COLO829 (cell line): ENCODE results near the gene STEAP3.

Source experiments
- DNase-seq: peaks from one replicate; pipeline ENCODE4 v3.0.0; 2012; ENCODE audit warnings: low spot score

Gene STEAP3

GRCh38 chr2:119223521-119224390 lies at the start of gene STEAP3:
Gene STEAP3 (plus strand): TSS chr2:119223834. CDS start chr2:119231013, 7,179 bp downstream.
- DNase-seq, result peak; percentile 65

GRCh38 chr2:119174216-119174992 lies 49.2 kb upstream of the STEAP3 start:
- peak; percentile 36 for DNase-seq

GRCh38 chr2:119174993-119175347 lies 48.7 kb upstream of the STEAP3 start:
- DNase-seq, result no peak

- DNase-seq, result no peak
Measured at GRCh38 chr2:119175517-119175916, 48.1 kb upstream of the STEAP3 start.

- no peak for DNase-seq
Measured at GRCh38 chr2:119177171-119177837, 46.3 kb upstream of the STEAP3 start.

- no peak for DNase-seq
Measured at GRCh38 chr2:119177838-119178190, 45.8 kb upstream of the STEAP3 start.

- no peak for DNase-seq
Measured at GRCh38 chr2:119178776-119179175, 44.9 kb upstream of the STEAP3 start.

GRCh38 chr2:119179202-119179601 lies 44.4 kb upstream of the STEAP3 start:
- DNase-seq, result no peak

- no peak for DNase-seq
Measured at GRCh38 chr2:119179991-119180390, 43.6 kb upstream of the STEAP3 start.

DNA sequence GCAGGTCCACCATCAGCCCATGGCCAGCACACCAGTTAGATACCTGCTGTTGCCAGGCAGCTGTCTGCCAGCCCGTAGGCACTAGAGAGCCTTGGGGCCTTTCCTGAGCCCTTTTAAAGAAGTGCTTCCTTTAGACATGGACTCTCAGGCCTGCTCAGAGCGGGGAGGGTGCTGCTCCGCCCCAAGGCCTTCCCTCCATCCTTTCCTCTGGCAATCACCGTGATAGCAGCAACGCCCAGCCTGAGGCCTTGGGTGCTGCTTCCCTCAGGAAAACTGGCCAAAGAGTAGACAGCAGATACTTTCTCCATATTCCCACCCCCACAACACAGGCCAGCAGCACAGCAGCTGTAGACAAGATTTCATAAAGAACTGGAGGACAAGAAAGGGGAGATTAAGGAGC lies 42.7 kb upstream of the STEAP3 start:
- DNase-seq, result no peak

DNA sequence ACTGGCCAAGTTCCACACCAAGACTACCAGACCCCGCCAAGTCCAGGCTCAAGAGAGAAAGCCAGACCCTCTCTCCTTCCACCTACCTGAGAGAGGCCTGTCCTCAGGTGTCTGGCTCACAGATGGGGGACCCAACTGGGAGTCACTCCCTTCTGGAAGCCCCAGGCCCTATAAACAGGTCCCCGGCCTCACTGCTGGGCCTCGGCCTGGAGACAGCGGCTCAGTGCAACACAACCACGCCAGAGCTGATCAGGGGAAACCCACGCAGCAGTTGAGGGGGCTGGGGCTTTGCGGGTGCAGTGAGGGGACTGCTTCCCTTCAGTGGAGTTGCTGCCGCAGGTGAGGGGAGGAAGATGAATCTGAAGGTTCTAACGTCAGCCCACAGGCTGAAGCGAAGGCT lies 42.2 kb upstream of the STEAP3 start:
- no peak for DNase-seq

DNA sequence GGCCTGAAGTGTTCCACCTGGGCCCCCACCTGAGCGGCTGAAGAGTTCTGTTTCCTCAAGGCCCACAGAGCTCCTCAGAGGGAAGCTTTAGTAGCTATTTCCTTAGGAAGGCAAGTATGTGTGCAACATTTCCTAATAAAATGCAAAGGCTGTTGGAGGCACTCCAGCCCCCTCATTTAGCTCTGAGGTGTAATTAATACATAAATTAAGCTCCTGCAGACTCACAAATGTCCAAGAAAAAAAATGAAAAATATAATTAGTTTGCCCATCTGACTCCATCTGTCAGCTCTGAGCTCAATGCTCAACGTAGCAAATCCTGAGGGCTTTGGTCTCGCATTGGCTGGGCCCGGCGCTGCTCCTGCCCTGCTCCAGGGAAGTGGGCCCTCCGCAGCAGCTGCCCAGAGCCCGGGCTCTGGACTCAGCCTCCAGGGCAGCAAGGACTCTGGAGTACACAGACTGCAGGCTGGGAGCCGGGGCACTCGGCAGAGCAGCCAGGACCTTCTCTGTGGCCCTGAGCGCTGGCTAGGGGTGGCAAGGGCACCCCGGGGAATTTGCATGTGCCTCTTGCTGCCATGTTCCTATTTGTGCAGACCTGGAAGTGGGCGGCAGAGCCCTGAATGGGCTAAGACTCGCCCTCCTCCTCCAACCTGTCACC lies 41.7 kb upstream of the STEAP3 start:
- no peak for DNase-seq

DNA sequence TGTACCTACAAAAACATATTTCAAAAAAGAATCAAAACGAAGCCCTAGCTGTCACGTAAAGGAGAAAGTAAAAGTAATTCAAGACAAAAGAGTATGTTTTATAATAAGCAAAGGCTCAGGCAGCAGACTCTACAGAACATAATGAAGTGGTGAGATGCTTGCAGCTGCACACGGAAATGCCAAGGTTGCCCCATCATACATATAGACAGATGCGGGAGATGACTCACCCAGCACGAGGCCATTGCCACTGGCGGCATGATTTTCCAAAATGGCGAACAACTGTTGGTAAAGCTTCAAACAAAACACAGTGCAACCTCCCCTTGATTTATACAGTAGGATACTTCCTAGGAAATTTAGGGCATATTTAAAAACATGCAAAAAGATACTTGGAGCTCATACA lies 39.1 kb upstream of the STEAP3 start:
- DNase-seq, result peak; percentile 85

GRCh38 chr2:119190321-119191111 lies 33.1 kb upstream of the STEAP3 start:
- DNase-seq, result no peak

GRCh38 chr2:119192893-119193292 lies 30.7 kb upstream of the STEAP3 start:
- DNase-seq, result no peak

GRCh38 chr2:119195001-119195400 lies 28.6 kb upstream of the STEAP3 start:
- no peak for DNase-seq

GRCh38 chr2:119195887-119196286 lies 27.7 kb upstream of the STEAP3 start:
- DNase-seq, result no peak

DNA sequence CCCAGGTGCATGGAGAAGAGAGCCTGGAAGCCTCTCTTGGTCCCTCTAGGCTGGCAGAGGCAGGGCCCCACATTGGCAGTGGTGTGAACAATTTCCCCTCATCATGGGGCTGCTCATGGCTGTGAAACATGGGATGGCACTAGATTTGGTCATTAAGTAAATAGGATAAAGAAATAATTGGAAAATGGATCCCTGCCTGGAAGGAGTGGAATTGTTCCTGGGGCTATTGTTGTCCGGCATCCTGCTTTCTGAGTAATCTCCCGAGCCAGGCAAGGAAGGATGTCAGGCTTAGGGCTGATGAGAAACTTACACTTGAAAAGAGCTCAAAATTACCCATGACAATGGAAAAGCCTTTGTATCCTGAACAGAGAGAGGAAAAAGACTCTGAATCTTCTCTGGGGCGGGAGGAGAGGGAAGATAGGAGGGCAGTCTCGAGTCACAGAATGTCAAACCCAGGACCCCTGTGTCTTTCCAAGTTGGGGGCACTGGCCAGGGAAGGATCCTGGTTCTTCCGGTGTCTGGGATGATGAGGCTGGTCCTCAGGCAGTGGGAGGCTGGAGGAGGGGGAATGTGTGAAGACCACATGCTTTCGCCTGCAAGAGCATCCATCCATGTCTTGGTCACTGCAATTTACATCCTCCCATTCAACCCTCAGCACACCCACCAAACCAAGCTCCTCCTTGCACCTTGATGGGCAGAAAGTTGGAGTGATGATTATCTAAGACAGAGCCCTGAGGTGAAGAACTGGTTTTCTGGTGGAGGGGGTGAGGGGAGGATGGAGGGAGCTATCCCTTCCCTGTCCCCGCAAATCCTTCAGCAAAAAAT lies 27.1 kb upstream of the STEAP3 start:
- no peak for DNase-seq

DNA sequence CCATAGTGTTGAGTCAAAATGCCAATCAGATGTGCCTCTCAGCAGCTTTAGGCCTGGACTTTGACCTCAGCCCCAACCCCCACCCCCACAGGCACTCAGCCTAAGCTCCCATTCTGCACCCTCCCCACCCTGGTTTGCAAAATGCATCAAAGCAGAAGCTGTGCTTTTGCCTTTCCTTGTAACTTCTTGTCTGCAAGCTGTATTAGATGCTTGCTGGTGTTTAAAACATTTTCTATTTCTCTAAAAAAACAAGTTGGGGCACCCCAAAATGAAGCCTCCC lies 26.6 kb upstream of the STEAP3 start:
- no peak for DNase-seq

DNA sequence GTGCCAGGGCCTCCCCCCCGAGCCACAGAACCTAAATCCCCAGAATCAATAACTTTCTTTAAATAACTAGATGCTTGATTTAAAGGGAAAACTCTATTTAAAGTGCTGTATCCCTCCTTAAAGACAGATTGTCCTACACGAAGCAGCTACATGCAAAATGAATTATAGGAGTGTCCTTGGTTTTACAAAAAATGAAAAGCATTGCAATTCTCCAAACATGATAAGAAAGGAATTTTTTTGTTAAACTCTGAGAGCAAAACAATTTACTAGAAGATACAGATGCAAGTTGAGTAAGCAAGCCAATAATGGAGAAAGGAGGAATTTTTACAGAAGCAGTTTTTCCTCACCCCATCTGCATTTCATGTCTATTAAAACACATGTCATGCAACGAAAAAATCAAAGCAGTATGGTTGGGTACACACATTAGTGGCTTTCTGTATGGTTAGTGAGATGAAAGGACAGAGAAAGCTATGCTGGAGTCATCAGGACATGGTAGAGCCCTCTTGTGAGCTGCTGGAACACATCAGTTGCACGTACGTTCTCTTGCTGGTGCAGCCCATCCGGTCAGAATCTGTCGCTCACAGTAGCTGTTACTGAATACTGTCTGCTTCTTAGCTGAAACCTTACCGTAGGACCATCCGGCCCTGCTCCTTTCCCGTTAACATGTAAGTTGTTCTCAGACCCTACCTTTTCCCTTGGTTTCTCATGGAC lies 25.9 kb upstream of the STEAP3 start:
- no peak for DNase-seq
